KBM-7 (cell line): Measurements from ENCODE around the gene DDX56.

Experiments
- DNase-seq: peaks from one replicate; pipeline ENCODE4 v3.0.0-alpha.2; 2015
- in situ Hi-C: fragments of 300-500 bp; cut with MboI; formaldehyde crosslinking; loops from 2 replicates; pipeline ENCODE4 v1.14.3; 2020; ENCODE audit warnings: low sequenced_read_pairs, low pct_unique_long_range_greater_than_20kb, mixed read lengths

Gene DDX56

DNA sequence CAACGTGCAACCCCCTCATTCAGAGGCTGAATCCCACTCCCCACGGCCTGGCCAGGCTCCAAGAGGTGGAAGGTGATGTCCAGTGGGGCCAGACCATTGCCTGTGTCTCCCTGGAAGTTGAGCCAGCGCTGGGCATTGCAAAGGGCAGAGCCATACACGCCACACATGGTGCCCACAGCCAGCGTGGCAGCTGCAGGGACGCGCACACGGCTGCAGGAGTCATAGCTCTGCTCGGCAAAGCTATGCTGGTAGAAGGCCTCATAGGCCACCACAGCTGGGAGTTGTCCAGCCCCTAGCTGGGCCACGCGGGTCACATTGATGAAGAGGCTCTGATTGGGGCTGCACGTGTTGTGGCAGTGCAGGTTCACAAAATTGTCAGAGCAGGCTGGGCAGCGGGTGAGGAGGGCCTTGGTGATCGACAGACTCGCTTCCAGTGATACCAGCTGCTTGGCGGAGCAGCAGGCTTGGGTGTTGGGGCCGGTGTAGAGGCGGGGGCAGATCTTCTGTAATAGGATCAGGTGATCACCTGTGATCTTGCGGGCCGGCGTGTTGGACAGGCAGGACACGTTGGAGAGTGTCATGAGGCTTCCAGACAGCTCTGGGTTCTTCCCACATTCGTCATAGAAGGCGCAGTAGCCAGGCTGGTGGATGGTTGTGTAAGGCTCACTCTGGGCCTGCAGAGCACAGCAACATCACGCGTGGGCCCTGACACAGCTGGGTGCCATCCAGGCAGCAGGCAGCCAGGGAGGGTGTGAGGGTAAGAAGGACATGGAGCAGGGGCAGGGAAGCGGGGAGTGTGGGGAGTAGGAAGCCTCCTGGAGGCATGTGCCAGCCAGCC lies 33.8 kb downstream of the DDX56 start:
- in situ Hi-C loops, result no loop called here
- no peak for DNase-seq

DNA sequence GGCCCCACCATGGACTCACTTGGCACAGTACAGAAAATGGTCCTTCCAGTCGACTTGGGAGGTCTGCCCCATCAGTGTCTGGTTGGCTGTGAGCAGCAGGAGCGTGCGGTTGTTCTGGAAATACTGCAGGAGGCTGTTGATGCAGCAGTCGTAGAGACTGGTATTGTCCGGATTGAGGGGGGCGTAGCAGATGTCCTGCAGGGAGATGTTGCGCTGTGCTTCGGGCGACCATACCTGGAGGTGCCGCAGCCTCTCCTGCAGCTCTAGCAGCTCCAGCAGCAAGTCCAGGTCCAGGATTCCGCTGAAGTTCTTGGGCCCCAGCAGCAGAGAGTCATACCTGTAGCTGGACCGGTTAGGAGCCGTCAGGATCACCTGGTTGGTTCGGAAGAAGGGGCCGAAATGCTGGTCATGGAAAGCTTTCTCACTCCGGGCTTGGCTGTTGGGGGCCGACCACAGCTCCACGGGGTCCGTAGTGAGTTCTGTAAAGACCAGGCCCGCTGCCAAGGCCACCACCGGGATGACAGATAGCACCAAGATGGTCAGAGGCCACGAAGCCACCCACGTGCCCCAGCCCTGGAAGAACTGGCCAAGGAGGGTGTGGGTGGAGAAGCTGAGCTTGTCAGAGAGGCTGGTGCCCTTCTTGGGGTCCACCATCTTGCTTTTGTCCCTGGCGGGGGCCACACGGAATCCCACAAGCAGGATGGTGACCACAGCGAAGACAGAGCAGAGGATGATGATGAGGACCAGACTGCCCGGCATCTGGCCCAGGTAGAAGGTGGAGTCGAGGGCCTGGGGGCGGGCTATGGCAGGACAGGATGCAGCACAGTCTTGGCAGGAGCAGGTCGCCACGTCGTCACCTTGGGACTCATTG lies 34.7 kb downstream of the DDX56 start:
- in situ Hi-C loops, result no loop called here
- no peak for DNase-seq

DNA sequence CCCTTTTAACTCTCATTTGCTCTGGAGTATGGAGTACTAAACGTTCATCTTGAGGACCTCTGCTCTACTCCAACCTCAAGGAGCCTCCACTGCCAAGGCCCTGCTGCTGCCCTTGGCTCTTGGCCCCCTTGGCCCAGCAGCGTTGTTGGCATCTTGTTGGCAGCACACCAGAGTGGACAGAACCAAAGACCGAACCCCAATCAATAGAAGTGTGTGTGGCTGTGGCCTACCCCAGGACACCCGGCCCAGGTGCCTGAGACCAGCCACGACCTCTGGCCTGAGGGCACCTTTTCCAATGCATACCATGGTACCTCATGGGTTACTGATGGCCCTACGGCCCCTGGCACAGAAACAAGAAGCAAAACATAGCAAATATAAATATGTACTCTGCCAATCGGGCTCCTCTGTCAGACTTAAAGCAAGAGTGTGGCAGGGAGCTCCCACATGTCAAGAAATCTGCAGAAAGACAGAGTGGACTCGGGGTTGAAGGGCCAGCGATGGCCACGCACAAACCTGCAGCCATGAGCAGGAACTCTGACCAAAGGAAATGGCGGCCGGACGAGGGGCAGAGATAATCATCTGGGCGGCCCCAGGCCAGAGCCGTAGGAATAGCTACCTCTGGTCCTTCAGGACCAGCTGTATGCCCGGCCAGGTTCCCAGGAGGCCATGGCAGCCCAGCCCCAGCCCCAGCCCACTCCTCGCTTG lies 35.5 kb downstream of the DDX56 start:
- in situ Hi-C loops, result no loop called here
- no peak for DNase-seq

DNA sequence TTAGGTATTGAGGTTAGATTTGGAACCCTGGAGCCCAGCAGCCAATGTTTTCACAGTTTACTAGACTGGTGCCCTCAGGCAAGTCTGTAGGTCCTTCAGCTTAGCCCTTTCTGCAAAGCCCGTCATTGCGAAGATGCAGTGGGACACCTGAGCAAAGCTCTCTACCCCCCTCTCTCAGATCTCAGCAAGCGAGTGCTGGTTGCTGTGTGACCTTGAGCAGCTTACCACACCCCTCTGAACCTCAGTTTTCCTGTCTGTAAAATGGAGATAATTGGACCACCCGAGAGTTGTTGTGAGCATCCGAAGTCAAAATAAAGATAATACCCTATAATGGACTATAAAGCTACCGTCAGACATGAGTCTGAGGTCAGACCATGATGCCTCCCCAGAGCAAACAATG lies 36.3 kb downstream of the DDX56 start:
- in situ Hi-C loops, result no loop called here
- DNase-seq, result no peak

DNA sequence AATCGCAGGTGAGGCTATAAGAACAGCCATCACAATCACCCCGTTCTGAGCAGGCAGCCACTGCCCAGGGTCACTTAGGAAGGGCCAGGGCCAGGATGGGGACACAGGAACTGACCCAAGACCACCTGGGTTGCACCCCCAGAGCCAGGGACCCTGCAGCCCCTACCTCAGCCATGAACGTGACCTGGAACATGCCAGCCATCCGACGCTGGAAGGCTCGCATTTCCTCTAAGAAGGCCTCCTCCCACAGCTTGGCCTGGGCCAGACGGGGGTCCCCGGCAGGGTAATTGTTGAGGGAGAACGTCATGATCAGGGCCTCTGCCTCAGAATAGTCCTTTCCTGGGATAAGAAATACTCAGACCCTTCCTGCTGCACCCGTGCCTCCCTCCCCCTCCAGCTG lies 37.6 kb downstream of the DDX56 start:
- in situ Hi-C loops, result no loop called here

DNA sequence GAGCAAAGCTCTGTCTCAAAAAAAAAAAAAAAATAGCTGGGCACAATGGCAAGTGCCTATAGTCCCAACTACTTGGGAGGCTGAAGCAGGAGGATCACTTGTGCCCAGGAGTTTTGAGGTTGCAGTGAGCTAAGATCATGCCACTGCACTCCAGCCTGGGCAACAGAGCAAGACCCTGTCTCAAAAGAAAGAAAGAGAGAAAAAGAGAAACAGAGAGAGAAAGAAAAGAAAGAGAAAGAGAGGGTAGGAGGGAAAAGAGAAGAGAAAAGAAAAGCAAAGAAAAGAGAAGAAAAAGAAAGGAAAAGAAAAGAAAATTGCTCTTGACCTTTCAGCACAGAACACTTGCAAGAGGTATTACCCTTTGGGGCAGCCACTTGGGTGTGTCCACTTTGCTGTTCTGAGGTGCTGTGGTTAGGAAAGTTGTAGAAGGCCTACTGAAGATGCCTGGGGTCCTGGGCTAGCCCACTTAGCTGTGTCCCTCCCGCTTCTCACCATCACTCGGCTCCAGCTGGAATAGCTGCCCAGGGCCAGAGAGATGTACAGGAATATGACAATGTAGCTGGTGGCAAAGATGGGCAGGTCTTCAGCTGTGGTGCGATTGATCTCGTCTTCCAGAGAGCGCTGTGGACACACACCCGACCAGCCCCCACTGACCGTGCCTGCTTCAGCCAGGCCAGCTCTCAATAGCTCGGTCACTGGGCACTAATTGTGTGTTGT lies 38.2 kb downstream of the DDX56 start:
- in situ Hi-C loops, result no loop called here
- DNase-seq, result no peak

More for the DNA sequence above, 37.6 kb downstream of the DDX56 start:
- DNase-seq, result no peak

DNA sequence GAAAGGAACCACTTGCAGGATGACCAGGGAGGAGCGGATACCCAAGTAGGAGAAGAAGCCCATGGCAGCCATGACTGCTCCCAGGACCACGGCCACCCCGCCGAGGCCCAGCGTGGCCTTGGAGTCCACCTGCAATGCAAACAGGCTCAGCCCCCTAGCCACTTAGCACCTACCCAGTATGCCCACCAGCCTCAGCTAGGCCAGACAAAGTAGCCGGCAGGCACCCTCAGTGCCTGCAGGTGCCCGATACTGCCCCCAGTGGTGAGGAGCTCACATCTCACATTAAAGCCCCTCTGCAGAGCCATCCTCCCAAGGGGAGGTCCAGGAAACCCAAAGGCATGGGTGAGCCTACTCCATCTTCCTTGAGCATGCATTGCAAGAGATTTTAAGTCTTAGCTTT lies 39.2 kb downstream of the DDX56 start:
- in situ Hi-C loops, result no loop called here
- DNase-seq, result peak; percentile 59

DNA sequence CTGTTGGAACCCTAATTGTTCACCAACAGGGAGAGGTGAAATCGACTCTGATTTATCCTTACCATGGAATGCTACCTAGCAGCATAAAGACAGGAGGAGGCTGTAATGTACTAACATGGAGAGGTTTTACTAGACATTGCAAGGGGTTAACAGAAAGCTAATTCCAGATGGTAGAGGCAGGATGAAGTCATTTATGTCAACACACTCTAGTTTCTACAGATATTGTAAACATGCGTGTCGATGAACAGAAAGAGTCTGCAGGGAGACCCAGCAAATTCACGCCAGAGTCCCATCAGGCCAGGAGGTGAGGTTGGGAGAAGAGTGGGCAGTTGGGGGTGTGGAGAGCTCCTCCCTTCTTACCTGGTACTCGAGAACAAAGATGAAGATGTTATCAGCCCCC lies 39.6 kb downstream of the DDX56 start:
- no peak for DNase-seq

DNA sequence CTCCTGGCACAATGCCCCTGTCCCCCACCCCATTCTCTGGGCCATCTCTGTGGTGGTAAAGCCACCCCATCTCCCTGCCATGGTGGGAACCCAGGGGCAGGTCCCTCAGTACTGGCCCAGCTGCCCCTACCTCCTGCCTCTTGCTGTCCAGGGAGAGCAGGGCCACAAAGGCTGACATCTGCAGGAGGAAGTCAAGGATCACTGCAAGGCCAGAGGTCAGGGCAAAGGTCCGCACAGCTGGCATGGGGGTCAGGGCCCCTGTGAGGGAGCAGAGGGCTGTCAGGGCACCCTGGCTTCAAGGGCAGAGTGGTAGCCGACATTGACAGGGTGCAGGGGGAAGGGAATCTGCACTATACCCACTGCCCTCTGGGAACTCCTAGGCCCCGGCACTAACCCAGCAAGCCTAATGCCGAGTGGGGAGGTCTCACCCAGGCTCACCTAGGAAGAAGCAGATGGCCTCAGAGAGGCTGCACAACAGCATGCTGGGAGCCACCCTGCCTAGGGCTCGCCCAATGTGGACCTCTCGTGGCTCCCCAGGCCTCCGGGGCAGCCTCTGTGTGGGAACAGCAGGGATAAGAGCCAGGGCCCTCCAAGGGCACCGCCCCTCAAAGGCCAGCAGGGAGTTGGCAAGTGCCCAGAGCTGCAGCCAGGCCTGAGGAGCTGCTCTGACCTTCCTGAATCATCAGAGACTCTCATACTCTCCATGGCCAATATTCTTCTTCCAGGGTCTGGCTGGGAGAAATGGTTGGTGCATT lies 40.2 kb downstream of the DDX56 start:
- in situ Hi-C loops, result no loop called here
- no peak for DNase-seq

More for the DNA sequence above, 39.6 kb downstream of the DDX56 start:
- in situ Hi-C loops, result no loop called here

DNA sequence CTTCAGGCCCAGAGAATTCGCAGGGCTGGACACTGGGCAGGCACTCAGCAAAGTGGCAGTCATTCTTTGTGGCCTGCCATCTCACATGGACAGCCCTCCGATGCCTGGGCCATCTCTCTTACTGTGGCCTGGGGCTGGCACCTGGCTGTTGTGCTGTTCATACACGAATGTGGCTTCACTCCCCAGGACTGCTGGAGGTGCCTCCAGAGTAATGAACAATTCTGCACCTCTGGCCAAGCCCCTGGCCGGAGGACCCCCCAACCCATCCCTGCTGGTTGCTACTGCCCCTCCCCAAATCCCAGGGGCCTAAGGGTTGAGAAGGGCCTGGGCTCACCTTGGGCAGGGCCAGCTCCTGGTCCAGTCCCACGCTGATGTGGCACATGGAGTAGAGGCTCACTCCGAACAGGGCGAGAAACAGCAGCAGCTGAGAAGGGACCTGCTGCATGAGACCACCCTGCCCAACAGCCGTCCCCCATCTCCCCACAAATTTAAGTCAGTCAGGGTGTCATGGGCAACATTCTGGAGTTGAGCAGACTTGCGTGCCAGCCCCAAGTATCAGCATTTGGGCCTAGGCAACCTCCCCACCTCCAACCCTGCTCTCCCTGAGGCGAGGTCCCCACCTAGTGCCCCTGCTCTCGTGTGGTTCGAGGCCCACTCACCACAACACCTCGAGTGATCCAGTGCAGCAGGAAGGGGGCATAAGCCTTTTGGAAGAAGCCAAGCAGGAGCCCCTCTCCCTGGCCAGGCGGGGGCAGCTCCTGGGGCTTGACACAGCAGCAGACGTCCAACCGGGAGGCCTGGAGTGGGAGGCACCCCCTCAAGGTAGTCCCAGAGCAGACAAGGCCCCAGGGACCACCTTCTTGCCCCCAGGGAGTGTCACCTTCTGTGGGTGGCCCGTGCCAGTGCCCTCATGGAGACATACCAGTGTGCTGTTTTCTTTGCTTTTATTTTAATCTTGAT lies 42.0 kb downstream of the DDX56 start:
- in situ Hi-C loops, result no loop called here
- DNase-seq, result no peak

DNA sequence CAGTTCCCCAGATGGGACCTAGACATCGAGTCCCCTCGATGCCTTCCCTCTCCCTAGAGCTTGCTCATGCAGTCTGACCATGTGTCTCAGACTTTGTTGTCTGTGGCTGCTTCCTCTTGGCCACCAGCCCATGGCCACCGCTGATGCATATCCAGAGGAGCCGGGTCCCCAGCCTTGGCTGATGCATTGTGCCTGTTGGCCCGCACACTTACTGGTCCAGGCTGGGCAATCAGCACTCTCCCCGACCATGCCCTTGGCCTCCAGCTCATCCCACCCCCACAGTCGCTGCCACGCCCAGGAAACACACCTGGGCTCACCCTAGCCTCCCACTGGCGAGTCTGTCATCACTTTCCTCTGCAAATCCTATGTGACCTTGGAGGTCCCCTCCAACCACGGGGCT lies 42.7 kb downstream of the DDX56 start:
- DNase-seq, result no peak
- in situ Hi-C loops, result no loop called here

DNA sequence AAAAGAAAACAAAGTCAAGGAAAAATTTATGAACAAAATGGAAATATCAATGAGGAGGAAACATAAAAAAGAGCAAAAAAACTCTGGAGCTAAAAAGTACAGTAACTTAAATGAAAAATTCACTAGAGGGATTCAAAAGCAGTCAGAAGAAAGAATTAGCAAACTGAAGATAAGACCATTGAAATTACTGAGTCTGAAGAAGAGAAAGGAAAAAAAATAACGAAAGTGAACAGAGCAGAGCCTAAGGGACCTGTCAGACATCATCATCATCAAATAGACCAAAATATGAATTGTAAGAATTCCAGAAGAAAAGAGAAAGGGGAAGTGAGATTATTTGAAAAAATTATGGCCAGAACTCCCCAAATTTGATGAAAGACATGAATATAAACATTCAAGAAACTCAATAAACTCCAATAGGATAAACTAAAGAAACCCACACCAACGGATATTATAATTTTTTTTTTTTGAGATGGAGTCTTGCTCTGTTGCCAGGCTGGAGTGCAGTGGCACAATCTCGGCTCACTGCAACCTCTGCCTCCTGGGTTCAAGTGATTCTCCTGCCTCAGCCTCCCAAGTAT lies 48.8 kb downstream of the DDX56 start:
- in situ Hi-C loops, result no loop called here
- no peak for DNase-seq

DNA sequence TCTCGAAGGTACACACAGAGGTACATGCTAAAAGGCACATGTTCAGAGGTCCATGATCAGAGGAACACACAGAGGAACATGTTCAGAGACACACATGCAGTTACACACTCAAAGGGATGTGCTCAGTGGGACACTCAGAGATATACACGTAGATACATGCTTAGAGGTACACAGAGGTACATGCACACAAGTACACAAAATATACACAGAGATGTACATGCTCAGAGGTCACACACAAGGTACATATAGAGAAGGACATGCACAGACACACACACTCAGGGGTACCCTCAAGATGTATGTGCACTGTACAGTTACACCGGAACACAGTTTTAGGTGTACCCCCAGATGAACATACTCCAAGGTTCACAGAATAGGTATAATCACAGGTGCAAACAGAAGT lies 51.4 kb downstream of the DDX56 start:
- in situ Hi-C loops, result no loop called here
- DNase-seq, result no peak

DNA sequence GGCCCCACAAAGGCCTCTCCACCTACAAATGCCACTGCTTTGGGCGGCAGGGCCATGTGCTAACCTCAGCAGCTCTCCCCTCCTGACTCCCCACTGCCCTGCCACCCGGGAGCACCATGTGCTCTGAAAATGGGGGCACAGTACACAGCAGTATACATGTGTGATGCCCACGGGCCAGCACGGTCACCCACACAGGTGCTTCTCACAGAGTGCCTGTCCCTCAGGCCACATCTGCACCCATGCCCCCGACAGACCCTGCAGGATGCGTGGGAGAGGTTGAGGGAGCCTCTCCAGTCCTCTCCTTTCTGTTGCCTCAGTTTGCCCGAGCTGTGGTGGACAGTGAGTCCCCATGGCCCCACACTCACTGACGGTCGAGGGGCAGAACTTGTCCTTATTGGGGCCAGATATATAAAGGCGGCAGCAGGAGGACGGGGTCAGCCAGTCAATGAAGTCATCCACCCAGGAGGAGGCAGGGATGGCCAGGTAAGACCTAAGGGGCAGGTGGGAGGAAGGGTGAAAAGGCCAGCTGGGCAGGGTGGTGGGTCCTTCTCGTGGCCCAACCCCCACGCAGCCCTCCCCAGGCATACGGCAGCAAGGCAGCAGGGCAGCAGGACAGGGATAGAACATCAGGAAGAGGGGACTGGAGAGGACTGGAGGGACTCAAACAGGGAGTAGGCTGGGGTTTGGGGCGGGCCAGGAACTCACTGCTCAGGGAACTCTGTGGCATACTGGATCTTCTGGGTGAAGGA lies 52.2 kb downstream of the DDX56 start:
- no peak for DNase-seq
- in situ Hi-C loops, result no loop called here

DNA sequence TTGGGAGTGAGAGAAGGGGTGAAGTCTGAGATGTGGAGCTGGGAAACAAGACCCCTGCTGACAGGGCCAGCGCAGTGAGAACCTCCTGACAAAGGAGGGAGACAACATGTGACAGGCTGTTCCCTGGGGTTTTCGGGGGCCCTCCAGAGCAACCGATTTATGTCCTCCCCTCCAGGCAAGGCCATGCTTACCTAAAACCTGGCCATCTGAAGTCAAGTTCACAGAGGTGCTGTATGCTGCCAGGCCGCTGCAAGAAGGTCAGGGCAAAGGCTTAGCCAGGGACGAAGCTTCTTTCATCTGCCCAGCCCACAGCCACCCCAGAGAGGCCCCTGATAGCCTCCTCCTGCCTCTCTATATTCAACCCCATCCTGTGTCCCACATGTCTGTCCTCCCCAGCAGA lies 53.1 kb downstream of the DDX56 start:
- DNase-seq, result no peak
- in situ Hi-C loops, result no loop called here

DNA sequence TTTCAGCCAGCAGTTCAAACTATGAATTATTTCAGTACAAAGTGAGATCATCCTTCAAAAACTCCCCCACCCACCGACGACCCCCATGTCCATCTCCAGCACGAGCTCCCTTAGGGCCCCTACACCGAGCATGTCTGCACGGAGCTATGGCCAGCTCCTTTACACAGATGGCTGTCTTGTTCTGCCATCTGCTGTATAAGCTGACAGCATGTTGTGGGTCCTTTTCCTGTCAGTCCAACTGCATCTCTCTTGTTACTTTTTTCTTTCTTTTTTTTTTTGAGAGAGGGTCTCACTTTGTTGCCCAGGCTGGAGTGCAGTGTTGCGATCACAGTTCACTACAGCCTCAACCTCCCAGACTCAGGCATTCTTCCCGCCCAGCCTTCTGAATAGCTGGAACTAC lies 54.2 kb downstream of the DDX56 start:
- in situ Hi-C loops, result no loop called here
- DNase-seq, result no peak

DNA sequence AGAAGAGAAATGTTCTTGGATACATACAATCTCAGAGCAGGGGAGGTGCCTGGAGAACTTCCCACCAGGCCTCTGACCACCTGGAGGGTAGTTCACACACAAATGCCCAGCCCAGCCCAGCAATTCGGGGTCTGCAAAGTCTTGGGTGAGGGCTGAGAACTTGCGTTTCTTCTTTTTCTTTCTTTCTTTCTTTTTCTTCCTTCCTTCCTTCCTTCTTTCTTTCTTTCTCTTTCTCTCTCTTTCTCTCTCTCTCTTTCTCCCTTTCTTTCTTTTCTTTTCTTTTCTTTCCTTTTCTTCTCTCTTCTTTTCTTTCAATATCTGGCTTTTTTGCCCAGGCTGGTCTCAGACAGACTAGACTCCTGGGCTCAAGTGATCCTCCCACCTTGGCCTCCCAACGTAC lies 54.9 kb downstream of the DDX56 start:
- in situ Hi-C loops, result no loop called here
- DNase-seq, result no peak
